Osteoblast (primary cell): ENCODE data around the gene PHF2. TPM values are rescaled to one million over a fixed set of nuclear protein-coding genes. Genes with fewer than 3 reads are reported as not detected.

ENCODE experiments used
- DNase-seq: peaks from one replicate; pipeline ENCODE4 v3.0.0; 2011; ENCODE audit warnings: low spot score, mixed read lengths; ENCODE audit not compliant: insufficient read length; ENCODE audit errors: missing footprints
- H2AFZ ChIP-seq: 2 replicates; pipeline ENCODE4 v1.6.0; 2011; ENCODE audit warnings: mild to moderate bottlenecking, low read length
- H3K27ac ChIP-seq: 2 replicates; pipeline ENCODE4 v1.5.1; 2011; ENCODE audit warnings: mild to moderate bottlenecking, low read depth, low read length, moderate library complexity
- H3K27me3 ChIP-seq: 2 replicates; pipeline ENCODE4 v1.6.0; 2012; ENCODE audit warnings: mild to moderate bottlenecking, control low read depth, inconsistent platforms, low read length, moderate library complexity; ENCODE audit not compliant: insufficient read depth
- H3K36me3 ChIP-seq: 2 replicates; pipeline ENCODE4 v1.5.1; 2011; ENCODE audit warnings: mild to moderate bottlenecking, low read length, control low read depth, moderate library complexity; ENCODE audit not compliant: insufficient read depth
- H3K4me1 ChIP-seq: 2 replicates; pipeline ENCODE4 v1.5.1; 2011; ENCODE audit warnings: mild to moderate bottlenecking, low read length, control low read depth, moderate library complexity; ENCODE audit not compliant: insufficient read depth
- H3K4me2 ChIP-seq: 2 replicates; pipeline ENCODE4 v1.6.0; 2011; ENCODE audit warnings: mild to moderate bottlenecking, low read length; ENCODE audit not compliant: insufficient read depth
- H3K4me3 ChIP-seq: fragments of 200-600 bp; sonication (generic); 3 replicates; pipeline ENCODE4 v1.5.1; 2012; ENCODE audit warnings: mild to moderate bottlenecking, low read length, inconsistent platforms; ENCODE audit not compliant: insufficient read depth
- H3K79me2 ChIP-seq: 2 replicates; pipeline ENCODE4 v1.6.0; 2012; ENCODE audit warnings: mild to moderate bottlenecking, low read length, control low read depth, inconsistent platforms; ENCODE audit not compliant: insufficient read depth
- H3K9me3 ChIP-seq: 2 replicates; pipeline ENCODE4 v1.5.1; 2011; ENCODE audit warnings: low read depth, low read length, control low read depth
- H4K20me1 ChIP-seq: 2 replicates; pipeline ENCODE4 v1.6.0; 2012; ENCODE audit warnings: mild to moderate bottlenecking, low read length, control low read depth; ENCODE audit not compliant: insufficient read depth
- total RNA-seq: library from RNA; depleted of rRNA; stranded (reverse); fragments of >200 nt; gene quantifications from 2 replicates; pipeline ENCODE4 v1.2.3, GENCODE V29; 2012
- TF ChIP-seq, protein P1 (sequence below): IDR thresholded peaks from 2 replicates; pipeline ENCODE4 v1.5.1; 2011; ENCODE audit warnings: mild to moderate bottlenecking, low read depth, low read length, moderate library complexity; ENCODE audit errors: extremely low read depth

PHF2 gene
- total RNA-seq, 1 donor: 14.8 TPM

DNA sequence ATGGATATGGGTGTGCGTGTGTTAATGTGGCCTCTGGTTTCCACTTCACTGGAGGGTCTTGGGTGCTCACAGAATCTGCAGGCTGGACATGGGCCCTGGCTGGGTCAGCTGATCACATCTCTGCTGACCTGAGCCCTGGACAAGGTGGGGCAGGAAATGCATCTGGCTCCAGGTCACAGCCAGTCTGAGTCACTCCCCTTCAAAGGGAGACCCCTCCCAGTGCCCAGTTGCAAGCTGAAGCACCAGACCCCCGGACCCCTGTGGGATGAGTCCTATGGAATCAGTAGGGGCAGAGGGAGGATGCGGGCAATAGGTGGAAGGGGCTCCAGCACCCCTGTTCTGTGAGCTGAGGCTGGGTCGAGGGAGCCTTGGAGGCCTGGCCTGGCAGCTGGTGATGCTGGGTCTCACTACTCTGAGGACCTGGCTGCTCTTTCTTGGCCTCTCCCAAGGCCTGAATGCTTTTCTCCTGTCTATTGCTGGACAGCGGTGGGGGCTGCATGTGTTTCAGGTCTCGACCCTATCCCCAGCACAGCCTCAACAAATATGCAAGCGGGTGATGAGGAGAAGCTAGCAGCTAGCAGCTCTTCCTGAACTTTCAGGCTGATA lies 54.5 kb downstream of the PHF2 start:
- Histone ChIP-seq H4K20me1 (peaks cover 16% of the 10 kb centered on the region), H3K27me3 (no peaks in the 10 kb centered on the region), H2AFZ (no peak overlapping the region), H3K36me3 (peaks cover 12% of the 10 kb centered on the region), H3K9me3 (no peaks in the 10 kb centered on the region), H3K79me2 (peaks cover 37% of the 10 kb centered on the region), H3K4me1 (no peaks in the 10 kb centered on the region), H3K4me2 (no peak overlapping the region), H3K4me3 (no peak overlapping the region), H3K27ac (no peak overlapping the region)
- no peak for DNase-seq
- TF ChIP-seq, protein P1, sequence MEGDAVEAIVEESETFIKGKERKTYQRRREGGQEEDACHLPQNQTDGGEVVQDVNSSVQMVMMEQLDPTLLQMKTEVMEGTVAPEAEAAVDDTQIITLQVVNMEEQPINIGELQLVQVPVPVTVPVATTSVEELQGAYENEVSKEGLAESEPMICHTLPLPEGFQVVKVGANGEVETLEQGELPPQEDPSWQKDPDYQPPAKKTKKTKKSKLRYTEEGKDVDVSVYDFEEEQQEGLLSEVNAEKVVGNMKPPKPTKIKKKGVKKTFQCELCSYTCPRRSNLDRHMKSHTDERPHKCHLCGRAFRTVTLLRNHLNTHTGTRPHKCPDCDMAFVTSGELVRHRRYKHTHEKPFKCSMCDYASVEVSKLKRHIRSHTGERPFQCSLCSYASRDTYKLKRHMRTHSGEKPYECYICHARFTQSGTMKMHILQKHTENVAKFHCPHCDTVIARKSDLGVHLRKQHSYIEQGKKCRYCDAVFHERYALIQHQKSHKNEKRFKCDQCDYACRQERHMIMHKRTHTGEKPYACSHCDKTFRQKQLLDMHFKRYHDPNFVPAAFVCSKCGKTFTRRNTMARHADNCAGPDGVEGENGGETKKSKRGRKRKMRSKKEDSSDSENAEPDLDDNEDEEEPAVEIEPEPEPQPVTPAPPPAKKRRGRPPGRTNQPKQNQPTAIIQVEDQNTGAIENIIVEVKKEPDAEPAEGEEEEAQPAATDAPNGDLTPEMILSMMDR: no peak

DNA sequence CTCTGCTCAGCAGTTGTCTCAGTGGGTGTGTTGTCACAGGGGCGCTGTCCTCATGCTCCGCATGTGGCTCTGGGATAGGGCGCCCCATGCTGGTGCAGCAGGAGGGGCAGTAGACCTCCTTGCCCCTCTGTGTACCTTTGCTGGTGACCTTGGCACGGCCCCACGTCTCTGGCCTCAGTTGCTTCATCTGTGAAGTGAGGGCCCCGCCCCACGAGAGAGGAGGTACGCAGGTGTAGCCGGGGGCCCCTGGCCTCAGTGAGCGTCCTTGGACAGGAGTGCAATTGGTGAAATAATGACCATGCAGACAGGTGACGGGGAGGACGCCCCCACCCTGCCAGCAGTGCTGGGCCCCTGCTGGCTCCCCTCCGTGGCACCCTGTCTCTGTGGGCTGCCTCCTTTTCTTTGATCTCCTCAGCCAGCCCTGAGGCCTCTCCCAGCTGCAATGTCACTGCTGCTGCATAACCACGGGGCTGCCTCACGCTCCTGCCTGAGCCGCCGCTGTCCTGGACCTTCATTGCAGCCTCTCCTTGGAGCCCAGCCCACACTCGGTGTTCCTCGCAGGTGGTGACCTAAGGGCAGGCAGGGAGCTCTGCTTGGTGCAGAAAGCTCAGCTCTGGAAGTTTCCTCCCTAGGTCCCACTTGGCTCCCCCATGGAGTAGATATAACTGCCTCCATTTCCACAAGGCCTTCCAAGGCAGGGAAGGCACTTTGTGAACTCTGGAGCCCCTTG lies 57.3 kb downstream of the PHF2 start:
- TF ChIP-seq, protein P1: no peak
- no peak overlapping the region for H3K4me3 ChIP-seq
- DNase-seq: no peak
- H3K27me3 ChIP-seq: no peaks in the 10 kb centered on the region
- no peak overlapping the region for H3K27ac ChIP-seq
- H4K20me1 ChIP-seq: peaks cover 12% of the 10 kb centered on the region
- peaks cover 28% of the 10 kb centered on the region for H3K36me3 ChIP-seq
- H3K79me2 ChIP-seq: peaks cover 12% of the 10 kb centered on the region
- no peak overlapping the region for H2AFZ ChIP-seq
- no peaks in the 10 kb centered on the region for H3K4me1 ChIP-seq
- no peak overlapping the region for H3K4me2 ChIP-seq
- H3K9me3 ChIP-seq: no peaks in the 10 kb centered on the region

DNA sequence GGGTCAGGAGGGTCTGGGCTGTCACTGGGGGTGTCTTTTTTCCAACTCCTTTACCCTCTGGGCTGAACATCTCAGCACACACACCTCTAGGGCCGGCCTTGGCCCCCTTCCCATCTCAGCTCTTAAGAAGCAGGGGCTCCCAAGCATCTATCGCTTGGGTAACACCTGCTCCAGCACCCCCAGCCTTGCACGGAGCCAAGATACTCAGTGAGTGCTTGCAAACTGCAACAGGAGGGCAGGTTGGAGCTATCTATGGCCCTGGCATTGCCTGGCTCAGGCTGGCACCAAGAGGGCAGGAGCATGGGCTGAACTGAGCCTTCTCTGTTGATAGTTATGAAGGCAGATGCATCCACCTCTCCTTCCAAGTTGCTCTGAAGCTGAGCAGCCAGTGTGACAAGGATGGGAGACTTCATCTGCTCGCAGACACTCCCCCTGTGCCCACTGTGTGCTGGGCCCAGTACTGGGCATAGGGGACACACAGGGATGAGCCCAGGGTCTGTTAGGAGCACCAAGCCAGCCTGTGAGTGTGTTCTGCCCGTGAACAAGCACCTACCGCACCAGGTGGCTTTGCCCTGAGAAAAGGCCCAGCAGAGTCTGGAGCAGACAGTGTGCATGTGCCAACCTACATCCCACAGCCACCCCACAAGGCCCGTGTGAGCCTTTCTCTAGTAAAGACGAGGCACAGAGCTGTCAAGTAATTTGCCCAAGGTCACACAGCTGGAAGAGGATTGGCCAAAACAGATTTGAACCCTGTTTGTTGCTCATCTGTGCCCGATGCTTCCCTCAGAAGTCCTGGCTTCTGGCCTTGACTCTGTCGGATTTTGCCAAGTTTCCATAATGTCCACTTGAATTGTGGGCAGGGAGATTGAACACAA lies 58.2 kb downstream of the PHF2 start:
- no peak overlapping the region for H2AFZ ChIP-seq
- TF ChIP-seq, protein P1: no peak
- peaks cover 11% of the 10 kb centered on the region for H4K20me1 ChIP-seq
- H3K79me2 ChIP-seq: peaks cover 5% of the 10 kb centered on the region
- H3K27me3 ChIP-seq: no peaks in the 10 kb centered on the region
- H3K4me2 ChIP-seq: no peak overlapping the region
- H3K36me3 ChIP-seq: peaks cover 28% of the 10 kb centered on the region
- H3K4me3 ChIP-seq: no peak overlapping the region
- no peaks in the 10 kb centered on the region for H3K9me3 ChIP-seq
- no peak for DNase-seq
- H3K4me1 ChIP-seq: no peaks in the 10 kb centered on the region
- H3K27ac ChIP-seq: no peak overlapping the region
